ENCODE data around the gene PTPRO. TPM values are rescaled to one million over a fixed set of nuclear protein-coding genes. Genes with fewer than 3 reads are reported as not detected.

Gene PTPRO
- polyA plus RNA-seq, 1 of the 3 experiments (the other 2 are of a cell fraction): 1.4 TPM

DNA sequence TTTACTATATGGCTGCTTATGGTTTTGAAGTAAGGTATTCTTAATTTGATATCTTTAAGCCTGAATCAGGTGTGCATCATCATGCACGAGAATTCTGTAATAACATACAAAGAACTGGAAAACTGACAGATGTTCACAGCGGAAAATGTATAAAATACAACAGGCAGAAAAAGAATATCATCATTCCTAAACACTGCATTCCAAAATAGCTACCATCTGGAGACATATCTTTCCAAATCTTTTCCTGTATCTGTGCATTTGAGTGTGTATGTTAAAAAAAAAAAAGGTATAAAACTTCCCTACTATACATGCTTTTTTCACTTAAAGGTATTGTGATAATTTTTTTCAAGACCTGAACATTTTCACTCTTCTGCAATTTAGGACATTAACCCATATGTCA, 13.7 kb downstream of the PTPRO start:
- ChIA-PET POLR2A (no interaction called here), CTCF (no interaction called here)
- no peaks in the 10 kb centered on the region for H3K27me3 ChIP-seq (ENCODE audit: insufficient read depth)
- no peak overlapping the region for H3K4me2 ChIP-seq
- WGBS (ENCODE audit: low lambda C conversion rate): 91% methylated on average over 2 of the region's 2 CpGs
- H3K9ac ChIP-seq: no peak overlapping the region
- no peak overlapping the region for H3K27ac ChIP-seq (ENCODE audit: low read depth in 2 of 2, low read length in 1 of 2)
- H4K20me1 ChIP-seq (ENCODE audit: insufficient read depth): no peaks in the 10 kb centered on the region
- no peaks in the 10 kb centered on the region for H3K9me3 ChIP-seq
- peaks cover 19% of the 10 kb centered on the region for H3F3A ChIP-seq (replicated peaks; ENCODE audit: insufficient read depth)
- peaks cover 0 to 6% of the 10 kb centered on the region in 2 experiments; a peak in 1 of 4 replicates for H3K4me1 ChIP-seq (ENCODE audit: control insufficient read depth in 1 of 2, insufficient read depth in 2 of 2, low read depth in 1 of 2, low read length in 1 of 2)
- no peak for DNase-seq
- H3K79me2 ChIP-seq (ENCODE audit: insufficient read depth): no peaks in the 10 kb centered on the region
- TF ChIP-seq FOXM1 (IDR thresholded peaks at IDR 0.05; ENCODE audit: low read depth) (no peak), ELF1 (IDR thresholded peaks at IDR 0.05) (no peak), RCOR1 (IDR thresholded peaks at IDR 0.05; ENCODE audit: low read length) (no peak), NRF1 (IDR thresholded peaks at IDR 0.05; ENCODE audit: low read depth, low read length) (no peak), USF2 (IDR thresholded peaks at IDR 0.05; ENCODE audit: borderline replicate concordance, low read depth, low read length) (no peak), SMC3 (IDR thresholded peaks at IDR 0.05; ENCODE audit: low read depth, low read length) (no peak), EP300 (IDR thresholded peaks at IDR 0.05; ENCODE audit: borderline replicate concordance in 1 of 2, low read depth in 1 of 2, low read length in 1 of 2) (no peak), IRF3 (IDR thresholded peaks at IDR 0.05; ENCODE audit: low read depth, low read length) (no peak)
- TF ChIP-seq, protein P1, sequence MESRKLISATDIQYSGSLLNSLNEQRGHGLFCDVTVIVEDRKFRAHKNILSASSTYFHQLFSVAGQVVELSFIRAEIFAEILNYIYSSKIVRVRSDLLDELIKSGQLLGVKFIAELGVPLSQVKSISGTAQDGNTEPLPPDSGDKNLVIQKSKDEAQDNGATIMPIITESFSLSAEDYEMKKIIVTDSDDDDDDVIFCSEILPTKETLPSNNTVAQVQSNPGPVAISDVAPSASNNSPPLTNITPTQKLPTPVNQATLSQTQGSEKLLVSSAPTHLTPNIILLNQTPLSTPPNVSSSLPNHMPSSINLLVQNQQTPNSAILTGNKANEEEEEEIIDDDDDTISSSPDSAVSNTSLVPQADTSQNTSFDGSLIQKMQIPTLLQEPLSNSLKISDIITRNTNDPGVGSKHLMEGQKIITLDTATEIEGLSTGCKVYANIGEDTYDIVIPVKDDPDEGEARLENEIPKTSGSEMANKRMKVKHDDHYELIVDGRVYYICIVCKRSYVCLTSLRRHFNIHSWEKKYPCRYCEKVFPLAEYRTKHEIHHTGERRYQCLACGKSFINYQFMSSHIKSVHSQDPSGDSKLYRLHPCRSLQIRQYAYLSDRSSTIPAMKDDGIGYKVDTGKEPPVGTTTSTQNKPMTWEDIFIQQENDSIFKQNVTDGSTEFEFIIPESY (IDR thresholded peaks at IDR 0.05; ENCODE audit: borderline replicate concordance, low read depth): no peak
- TF ChIP-seq, protein P2, sequence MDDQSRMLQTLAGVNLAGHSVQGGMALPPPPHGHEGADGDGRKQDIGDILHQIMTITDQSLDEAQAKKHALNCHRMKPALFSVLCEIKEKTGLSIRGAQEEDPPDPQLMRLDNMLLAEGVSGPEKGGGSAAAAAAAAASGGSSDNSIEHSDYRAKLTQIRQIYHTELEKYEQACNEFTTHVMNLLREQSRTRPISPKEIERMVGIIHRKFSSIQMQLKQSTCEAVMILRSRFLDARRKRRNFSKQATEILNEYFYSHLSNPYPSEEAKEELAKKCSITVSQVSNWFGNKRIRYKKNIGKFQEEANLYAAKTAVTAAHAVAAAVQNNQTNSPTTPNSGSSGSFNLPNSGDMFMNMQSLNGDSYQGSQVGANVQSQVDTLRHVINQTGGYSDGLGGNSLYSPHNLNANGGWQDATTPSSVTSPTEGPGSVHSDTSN (IDR thresholded peaks at IDR 0.05): no peak
- TF ChIP-seq, protein P3, sequence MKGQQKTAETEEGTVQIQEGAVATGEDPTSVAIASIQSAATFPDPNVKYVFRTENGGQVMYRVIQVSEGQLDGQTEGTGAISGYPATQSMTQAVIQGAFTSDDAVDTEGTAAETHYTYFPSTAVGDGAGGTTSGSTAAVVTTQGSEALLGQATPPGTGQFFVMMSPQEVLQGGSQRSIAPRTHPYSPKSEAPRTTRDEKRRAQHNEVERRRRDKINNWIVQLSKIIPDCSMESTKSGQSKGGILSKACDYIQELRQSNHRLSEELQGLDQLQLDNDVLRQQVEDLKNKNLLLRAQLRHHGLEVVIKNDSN (IDR thresholded peaks at IDR 0.05; ENCODE audit: borderline replicate concordance, low read depth): no peak
- no peak overlapping the region for H2AFZ ChIP-seq (ENCODE audit: low read depth)
- H3K9me2 ChIP-seq: no peaks in the 10 kb centered on the region
- no peak overlapping the region for H3K4me3 ChIP-seq (ENCODE audit: low read depth in 2 of 2, low read length in 1 of 2)
- no peaks in the 10 kb centered on the region for H3K36me3 ChIP-seq (replicated peaks in 1 of 2; ENCODE audit: control insufficient read depth in 1 of 2, insufficient read depth in 2 of 2, low read length in 1 of 2)

Measured in SK-N-SH (cell line).